Right lobe of liver (tissue), 6 donors: ENCODE data around the gene RGS10. TPM values are rescaled to one million over a fixed set of nuclear protein-coding genes. Genes with fewer than 3 reads are reported as not detected.

Experiments used
- ATAC-seq, 4 donors: fragments of 200-7000 bp; cut with Tn5 transposase; one replicate each; pipeline ENCODE4 v1.9.1; 2020; ENCODE audit warnings: mild to moderate bottlenecking in 4 of 4, moderate library complexity in 4 of 4
- DNase-seq, 3 donors: peaks; one replicate each; pipeline ENCODE4 v3.0.0-alpha.2; 2020
- H3K27ac ChIP-seq, 3 donors: fragments of 200-600 bp; one replicate each; pipeline ENCODE4 v1.8.0; 2022
- H3K27me3 ChIP-seq, 2 donors: fragments of 200-600 bp; one replicate each; pipeline ENCODE4 v1.8.0; 2022
- H3K36me3 ChIP-seq, 4 donors: fragments of 200-600 bp; sonication (generic) in 1 of 4; one replicate each; pipeline versions ENCODE4 v1.5.1 to v1.8.0; 2017 to 2022; ENCODE audit warnings: control low read depth in 1 of 4
- H3K4me1 ChIP-seq, 4 donors: fragments of 200-600 bp; sonication (generic) in 1 of 4; one replicate each; pipeline versions ENCODE4 v1.5.1 to v1.8.0; 2017 to 2022; ENCODE audit warnings: control low read depth in 1 of 4
- H3K4me3 ChIP-seq, 3 donors: fragments of 200-600 bp; one replicate each; pipeline ENCODE4 v1.8.0; 2022
- H3K9me3 ChIP-seq, 4 donors: fragments of 200-600 bp; sonication (generic) in 1 of 4; one replicate each; pipeline versions ENCODE4 v1.5.1 to v1.8.0; 2017 to 2022; ENCODE audit warnings: control low read depth in 1 of 4
- POLR2A ChIP-seq: fragments of 450-650 bp; IDR thresholded peaks from one replicate; pipeline ENCODE4 v1.6.1; 2017; ENCODE audit warnings: antibody characterized with exemption, mild to moderate bottlenecking
- WGBS: methylation state at CpG from one replicate; pipeline ENCODE4 v1.1.6; 2018; ENCODE audit warnings: low coverage, low lambda C conversion rate; ENCODE audit not compliant: insufficient coverage; ENCODE audit errors: missing lambda C conversion rate; 5-methylcytosine and 5-hydroxymethylcytosine counted together
- intact Hi-C, 2 donors: fragments of 100-400 bp; cut with DNase I; formaldehyde crosslinking; loops; one replicate each; pipeline versions ENCODE4 v1.11.2 to v1.14.1; 2022
- total RNA-seq, 6 experiments: library from RNA; depleted of rRNA in 2 of 6; stranded (reverse); fragments of >200 nt in 2 of 6; fragmentation: NEBNext Ultra II Directional in 3 of 6; extraction: Animal tissue kit (Norgen Biotek cat#: 25700) in 3 of 6; gene quantifications; one replicate each; pipeline versions ENCODE4 v1.1.0 to v1.2.4, GENCODE V29; 2016 to 2023
- TF ChIP-seq, protein P1 (sequence below), 4 donors: fragments of 200-600 bp in 3 of 4; fragments of 450-650 bp in 1 of 4; IDR thresholded peaks; one replicate each; pipeline versions ENCODE4 v1.5.1 to v1.8.0; 2016 to 2022; ENCODE audit warnings: antibody characterized with exemption in 4 of 4, mild to moderate bottlenecking in 2 of 4
- donor health status: DM: no; HTN: yes; CAD: no.
- donor health status: DM: no; HTN: no; CAD: no.
- donor health status: DM: no; HTN: no; CAD: no.
- donor health status: DM: no; HTN: yes; CAD: no.
- donor health status: DM: no; HTN: yes; CAD: no.

Gene RGS10
- total RNA-seq, 6 experiments from 2014 or later = 0.95 to 5.2 (median 3.7) TPM

- TF ChIP-seq, protein P1, sequence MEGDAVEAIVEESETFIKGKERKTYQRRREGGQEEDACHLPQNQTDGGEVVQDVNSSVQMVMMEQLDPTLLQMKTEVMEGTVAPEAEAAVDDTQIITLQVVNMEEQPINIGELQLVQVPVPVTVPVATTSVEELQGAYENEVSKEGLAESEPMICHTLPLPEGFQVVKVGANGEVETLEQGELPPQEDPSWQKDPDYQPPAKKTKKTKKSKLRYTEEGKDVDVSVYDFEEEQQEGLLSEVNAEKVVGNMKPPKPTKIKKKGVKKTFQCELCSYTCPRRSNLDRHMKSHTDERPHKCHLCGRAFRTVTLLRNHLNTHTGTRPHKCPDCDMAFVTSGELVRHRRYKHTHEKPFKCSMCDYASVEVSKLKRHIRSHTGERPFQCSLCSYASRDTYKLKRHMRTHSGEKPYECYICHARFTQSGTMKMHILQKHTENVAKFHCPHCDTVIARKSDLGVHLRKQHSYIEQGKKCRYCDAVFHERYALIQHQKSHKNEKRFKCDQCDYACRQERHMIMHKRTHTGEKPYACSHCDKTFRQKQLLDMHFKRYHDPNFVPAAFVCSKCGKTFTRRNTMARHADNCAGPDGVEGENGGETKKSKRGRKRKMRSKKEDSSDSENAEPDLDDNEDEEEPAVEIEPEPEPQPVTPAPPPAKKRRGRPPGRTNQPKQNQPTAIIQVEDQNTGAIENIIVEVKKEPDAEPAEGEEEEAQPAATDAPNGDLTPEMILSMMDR (IDR thresholded peaks at IDR 0.05) = peak in 3 of 4 donors; percentile 23 to 37 (median 30)
- no peak for TF ChIP-seq POLR2A
- ATAC-seq (peak; percentile 46 to 55 (median 54)), DNase-seq (peak in 2 of 3 donors; percentile 54 to 58)
- H3K27me3 ChIP-seq = peaks cover 0 to 12% of the 10 kb centered on the region in 2 donors
- intact Hi-C loops = no loop called here
- H3K4me1 ChIP-seq = peaks cover 0 to 16% (median 0%) of the 10 kb centered on the region in 4 donors
- H3K36me3 ChIP-seq = no peaks in the 10 kb centered on the region
- peak overlapping the region; percentile 46 to 55 (median 54) for H3K4me3 ChIP-seq
- WGBS = 4% methylated on average over 3 of the region's 78 CpGs
- no peaks in the 10 kb centered on the region for H3K9me3 ChIP-seq
- peak overlapping the region in 1 of 3 donors; percentile 10 for H3K27ac ChIP-seq
Measured at GRCh38 chr10:119542988-119543813, 682 bp upstream of the RGS10 start.

DNA sequence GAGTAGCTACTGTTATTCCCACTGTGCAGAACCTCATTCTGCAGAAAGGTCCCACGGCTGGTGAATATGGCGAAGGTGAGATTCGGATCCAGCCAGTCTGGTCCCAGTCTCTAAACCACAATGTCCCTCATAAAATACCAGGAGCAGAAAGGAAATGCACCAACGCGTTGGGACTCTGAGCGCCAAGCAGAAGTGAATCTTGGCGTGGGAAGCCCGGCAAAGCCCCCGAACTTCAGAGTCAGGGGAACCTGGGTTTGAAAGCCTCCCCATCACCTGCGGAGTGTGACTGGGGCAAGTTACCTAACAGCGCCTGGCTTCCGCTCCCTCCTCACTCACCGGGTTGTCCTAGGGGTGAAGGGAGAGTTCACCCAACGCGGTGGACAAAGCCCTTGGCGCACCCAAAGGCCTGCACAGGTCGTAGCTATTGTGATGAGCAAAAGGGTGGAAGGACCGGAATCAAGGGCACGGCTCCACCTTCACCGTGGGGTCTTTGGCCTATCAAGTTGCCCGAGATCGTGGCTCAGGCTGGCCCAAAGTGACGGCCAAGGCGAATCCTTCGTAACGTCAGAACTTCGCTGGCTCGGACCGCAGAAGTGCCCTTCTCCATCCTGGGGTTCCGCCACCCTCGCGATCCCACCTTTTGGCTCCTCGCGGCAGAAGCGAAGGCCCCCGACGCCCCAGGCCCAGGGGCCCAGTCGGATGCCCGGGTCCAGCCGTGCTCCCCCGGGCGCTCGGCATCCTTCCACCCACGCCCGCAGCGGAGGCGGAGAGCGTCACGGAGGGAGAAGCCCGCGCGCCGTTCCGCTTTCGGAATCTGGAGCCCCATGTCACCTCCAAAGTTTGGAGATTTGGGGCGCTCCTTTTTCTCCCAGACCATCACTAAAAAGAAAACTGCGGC lies 811 bp downstream of the RGS10 start:
- ATAC-seq = peak; percentile 6 to 22 (median 12)

GRCh38 chr10:119541046-119541445 lies 1.5 kb downstream of the RGS10 start:
- Histone ChIP-seq H3K27ac (no peak overlapping the region), H3K27me3 (peaks cover 0 to 12% of the 10 kb centered on the region in 2 donors), H3K36me3 (no peaks in the 10 kb centered on the region), H3K4me1 (peaks cover 0 to 16% (median 0%) of the 10 kb centered on the region in 4 donors), H3K9me3 (no peaks in the 10 kb centered on the region), H3K4me3 (no peak overlapping the region)
- TF ChIP-seq, protein P1 (IDR thresholded peaks at IDR 0.05) = no peak
- TF ChIP-seq POLR2A = no peak
- 42% methylated on average over 6 of the region's 6 CpGs for WGBS
- intact Hi-C loops = no loop called here
- no peak for DNase-seq
- no peak for ATAC-seq

More for the DNA sequence above, 811 bp downstream of the RGS10 start:
- H3K27ac ChIP-seq = peak overlapping the region in 1 of 3 donors; percentile 31
- WGBS = 41% methylated on average over 15 of the region's 57 CpGs
- peak in 1 of 3 donors; percentile 44 for DNase-seq
- no peaks in the 10 kb centered on the region for H3K36me3 ChIP-seq
- peak overlapping the region; percentile 46 to 55 (median 54) for H3K4me3 ChIP-seq
- TF ChIP-seq, protein P1 (IDR thresholded peaks at IDR 0.05) = no peak
- no peak for TF ChIP-seq POLR2A
- peaks cover 0 to 16% (median 0%) of the 10 kb centered on the region in 4 donors for H3K4me1 ChIP-seq
- H3K9me3 ChIP-seq = no peaks in the 10 kb centered on the region
- peaks cover 0 to 12% of the 10 kb centered on the region in 2 donors for H3K27me3 ChIP-seq
- intact Hi-C loops = no loop called here

GRCh38 chr10:119540038-119540437 lies 2.5 kb downstream of the RGS10 start:
- Histone ChIP-seq H3K4me1 (peaks cover 0 to 16% (median 0%) of the 10 kb centered on the region in 4 donors), H3K9me3 (no peaks in the 10 kb centered on the region), H3K27ac (no peak overlapping the region), H3K27me3 (peaks cover 0 to 12% of the 10 kb centered on the region in 2 donors), H3K36me3 (no peaks in the 10 kb centered on the region), H3K4me3 (no peak overlapping the region)
- DNase-seq (no peak), ATAC-seq (no peak)
- TF ChIP-seq, protein P1 (IDR thresholded peaks at IDR 0.05) = no peak
- no peak for TF ChIP-seq POLR2A
- intact Hi-C loops = no loop called here
- WGBS = 88% methylated on average over 3 of the region's 4 CpGs
